Natural killer cell (primary cell): ENCODE measurements around the gene CAPN14. TPM values are rescaled to one million over a fixed set of nuclear protein-coding genes. Genes with fewer than 3 reads are reported as not detected.

Experiments
- ATAC-seq, 3 donors: fragments of 150-1000 bp in 2 of 3; fragments of 200-7000 bp in 1 of 3; cut with Tn5 transposase; 1 replicate in 1 of 3; 2 replicates in 2 of 3; pipeline ENCODE4 v1.10.0; 2021; ENCODE audit warnings: mild to moderate bottlenecking in 2 of 3, moderate library complexity in 2 of 3
- DNase-seq, 2 donors: peaks; one replicate each; pipeline versions ENCODE4 v3.0.0 to v3.0.0-alpha.2; 2013 to 2021; ENCODE audit warnings: mixed read lengths in 1 of 2
- H3K27ac ChIP-seq: one replicate; pipeline ENCODE4 v1.5.1; 2013; ENCODE audit warnings: mild to moderate bottlenecking, low read length
- H3K27me3 ChIP-seq: one replicate; pipeline ENCODE4 v1.6.1; 2013; ENCODE audit warnings: low read length; ENCODE audit not compliant: control insufficient read depth, insufficient read depth
- H3K36me3 ChIP-seq: one replicate; pipeline ENCODE4 v1.6.1; 2013; ENCODE audit warnings: low read length; ENCODE audit not compliant: control insufficient read depth, insufficient read depth
- H3K4me1 ChIP-seq: one replicate; pipeline ENCODE4 v1.6.1; 2013; ENCODE audit warnings: low read length; ENCODE audit not compliant: control insufficient read depth, insufficient read depth
- H3K4me3 ChIP-seq: one replicate; pipeline ENCODE4 v1.5.1; 2013; ENCODE audit warnings: low read length
- H3K9me3 ChIP-seq: one replicate; pipeline ENCODE4 v1.6.1; 2013; ENCODE audit warnings: low read length; ENCODE audit not compliant: control insufficient read depth, insufficient read depth
- H3K27ac Mint-ChIP-seq, 2 donors: one replicate each; pipeline ENCODE4 v1.8.0; 2022; ENCODE audit warnings: mild to moderate bottlenecking in 2 of 2, mixed read lengths in 2 of 2, moderate library complexity in 1 of 2
- H3K27me3 Mint-ChIP-seq, 2 donors: one replicate each; pipeline ENCODE4 v1.8.0; 2022; ENCODE audit warnings: low read depth in 2 of 2, mixed read lengths in 2 of 2
- H3K36me3 Mint-ChIP-seq: one replicate; pipeline ENCODE4 v1.8.0; 2022; ENCODE audit warnings: mixed read lengths
- H3K4me1 Mint-ChIP-seq, 2 donors: one replicate each; pipeline ENCODE4 v1.8.0; 2022; ENCODE audit warnings: mixed read lengths in 2 of 2
- H3K4me3 Mint-ChIP-seq: one replicate; pipeline ENCODE4 v1.8.0; 2022; ENCODE audit warnings: mild to moderate bottlenecking, moderate library complexity, mixed read lengths
- H3K9me3 Mint-ChIP-seq, 2 donors: one replicate each; pipeline ENCODE4 v1.8.0; 2022; ENCODE audit warnings: mixed read lengths in 2 of 2
- WGBS: methylation state at CpG from one replicate; pipeline ENCODE4 v1.1.7; 2013; ENCODE audit warnings: missing lambda C conversion rate; ENCODE audit not compliant: insufficient coverage; 5-methylcytosine and 5-hydroxymethylcytosine counted together
- intact Hi-C: fragments of 100-400 bp; cut with micrococcal nuclease; formaldehyde crosslinking; loops from one replicate; pipeline ENCODE4 v1.14.2; 2022
- total RNA-seq, 4 donors: library from RNA; stranded (reverse); fragments of 120-200 nt in 1 of 4; gene quantifications; one replicate each; pipeline versions ENCODE4 v1.2.3 to v1.2.4, GENCODE V29; 2013 to 2022
- TF ChIP-seq, protein P1 (sequence below): fragments of 200-600 bp; IDR thresholded peaks from one replicate; pipeline ENCODE4 v1.8.0; 2022; ENCODE audit warnings: antibody characterized with exemption

Gene CAPN14
- total RNA-seq, 3 donors from 2014 or later (not counting 1 experiment from before 2014, with no cell fraction given) = 0.33 to 0.43 TPM; not detected in 1

DNA sequence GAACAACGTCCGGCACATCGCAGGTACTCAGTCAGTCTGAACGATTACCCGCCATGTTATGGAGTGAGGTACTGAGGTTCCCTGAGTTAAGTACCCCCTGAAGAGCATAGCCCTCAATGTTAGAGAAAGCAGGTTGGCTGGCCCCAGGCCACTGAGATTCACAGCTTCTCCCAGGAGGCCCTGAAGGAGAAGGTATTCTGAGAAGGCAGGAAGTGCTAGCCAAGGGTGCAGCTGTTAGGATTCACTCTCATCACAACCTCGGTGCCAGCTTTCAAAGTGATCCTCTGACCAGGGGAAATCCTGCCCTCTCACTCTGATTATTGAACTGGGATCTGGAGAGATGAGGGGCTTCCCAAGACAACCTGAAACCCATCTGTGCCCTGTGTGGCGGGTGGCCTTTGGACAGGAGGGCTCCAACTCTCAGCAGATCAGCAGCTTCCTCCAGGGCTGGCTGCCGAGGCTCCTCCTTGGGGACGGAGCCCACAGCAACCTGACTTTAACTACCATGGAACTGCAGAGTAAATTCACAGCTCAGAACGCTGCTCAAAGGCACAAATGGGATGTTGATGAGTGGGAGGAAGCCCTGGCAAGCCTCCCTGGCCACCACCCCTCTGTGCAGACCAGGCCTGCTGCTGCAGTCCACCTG is 24.4 kb upstream of the CAPN14 start:
- H3K4me3 Mint-ChIP-seq = no peak overlapping the region
- intact Hi-C loops = no loop called here
- WGBS = 85% methylated on average over 8 of the region's 10 CpGs

DNA sequence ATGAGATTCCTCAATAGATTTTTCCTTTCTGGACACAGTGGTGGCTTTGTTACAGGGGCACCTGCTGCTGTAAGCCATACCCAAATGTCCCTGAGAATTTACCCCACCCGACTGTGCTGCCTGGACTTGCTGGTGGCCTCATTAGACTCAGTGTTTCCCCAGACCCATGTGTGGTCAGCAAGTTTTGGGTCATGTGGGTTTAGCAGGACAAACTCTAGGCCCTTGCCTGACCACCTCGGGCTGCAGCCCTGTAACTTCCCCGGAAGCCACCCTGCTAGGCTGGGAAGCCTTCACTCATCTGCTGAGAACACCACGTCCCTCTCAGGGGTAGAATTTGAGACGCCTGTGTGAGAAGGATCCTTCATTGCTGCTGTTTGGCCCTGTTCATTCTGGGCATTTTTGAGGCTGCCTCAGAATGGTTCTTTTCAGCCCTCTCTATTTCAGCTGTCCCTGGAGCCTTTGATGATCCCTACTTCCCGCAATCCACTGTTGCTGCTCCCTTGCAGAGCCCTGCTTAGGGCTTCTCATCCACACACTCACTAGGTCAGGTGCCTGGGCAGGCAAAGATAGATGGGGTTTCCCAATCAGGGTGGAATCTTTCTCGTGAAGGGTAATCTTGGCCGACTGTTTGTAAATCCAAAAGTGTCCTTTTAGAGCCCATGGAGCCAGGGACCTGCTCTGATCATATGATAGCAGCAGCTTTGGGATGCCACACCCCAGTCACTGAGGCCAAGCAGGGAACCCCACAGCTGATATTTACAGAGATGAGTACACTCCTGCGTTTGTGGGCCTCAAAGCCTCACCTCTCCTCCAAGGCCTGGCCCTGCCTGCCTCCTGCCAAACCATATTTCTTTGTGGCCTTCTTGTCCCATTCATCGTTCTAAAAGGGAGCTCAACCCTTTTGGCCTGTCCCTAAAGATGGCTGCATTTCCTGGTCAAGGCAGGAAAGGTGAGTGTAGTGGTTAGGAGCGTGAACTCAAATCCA is 23.4 kb upstream of the CAPN14 start:
- H3K36me3 Mint-ChIP-seq = no peaks in the 10 kb centered on the region
- H3K4me1 ChIP-seq = no peaks in the 10 kb centered on the region
- intact Hi-C loops = no loop called here
- no peaks in the 10 kb centered on the region for H3K27me3 Mint-ChIP-seq
- H3K27me3 ChIP-seq = no peaks in the 10 kb centered on the region
- WGBS = 83% methylated on average over 10 of the region's 11 CpGs
- DNase-seq (no peak), ATAC-seq (no peak)
- no peak overlapping the region for H3K27ac Mint-ChIP-seq
- no peaks in the 10 kb centered on the region for H3K9me3 Mint-ChIP-seq
- H3K4me3 Mint-ChIP-seq = no peak overlapping the region
- TF ChIP-seq, protein P1, sequence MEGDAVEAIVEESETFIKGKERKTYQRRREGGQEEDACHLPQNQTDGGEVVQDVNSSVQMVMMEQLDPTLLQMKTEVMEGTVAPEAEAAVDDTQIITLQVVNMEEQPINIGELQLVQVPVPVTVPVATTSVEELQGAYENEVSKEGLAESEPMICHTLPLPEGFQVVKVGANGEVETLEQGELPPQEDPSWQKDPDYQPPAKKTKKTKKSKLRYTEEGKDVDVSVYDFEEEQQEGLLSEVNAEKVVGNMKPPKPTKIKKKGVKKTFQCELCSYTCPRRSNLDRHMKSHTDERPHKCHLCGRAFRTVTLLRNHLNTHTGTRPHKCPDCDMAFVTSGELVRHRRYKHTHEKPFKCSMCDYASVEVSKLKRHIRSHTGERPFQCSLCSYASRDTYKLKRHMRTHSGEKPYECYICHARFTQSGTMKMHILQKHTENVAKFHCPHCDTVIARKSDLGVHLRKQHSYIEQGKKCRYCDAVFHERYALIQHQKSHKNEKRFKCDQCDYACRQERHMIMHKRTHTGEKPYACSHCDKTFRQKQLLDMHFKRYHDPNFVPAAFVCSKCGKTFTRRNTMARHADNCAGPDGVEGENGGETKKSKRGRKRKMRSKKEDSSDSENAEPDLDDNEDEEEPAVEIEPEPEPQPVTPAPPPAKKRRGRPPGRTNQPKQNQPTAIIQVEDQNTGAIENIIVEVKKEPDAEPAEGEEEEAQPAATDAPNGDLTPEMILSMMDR = no peak
- H3K4me3 ChIP-seq = no peak overlapping the region
- H3K9me3 ChIP-seq = no peaks in the 10 kb centered on the region
- peaks cover 9 to 15% of the 10 kb centered on the region in 2 donors for H3K4me1 Mint-ChIP-seq
- H3K36me3 ChIP-seq = no peaks in the 10 kb centered on the region
- no peak overlapping the region for H3K27ac ChIP-seq

More for the DNA sequence above, 24.4 kb upstream of the CAPN14 start:
- ATAC-seq (no peak), DNase-seq (no peak)
- H3K9me3 ChIP-seq = no peaks in the 10 kb centered on the region
- no peak overlapping the region for H3K4me3 ChIP-seq
- H3K27ac ChIP-seq = no peak overlapping the region
- no peaks in the 10 kb centered on the region for H3K36me3 Mint-ChIP-seq
- H3K36me3 ChIP-seq = no peaks in the 10 kb centered on the region
- no peaks in the 10 kb centered on the region for H3K27me3 ChIP-seq
- H3K27me3 Mint-ChIP-seq = no peaks in the 10 kb centered on the region
- no peak overlapping the region for H3K27ac Mint-ChIP-seq
- peaks cover 3 to 11% of the 10 kb centered on the region in 2 donors for H3K4me1 Mint-ChIP-seq
- no peaks in the 10 kb centered on the region for H3K4me1 ChIP-seq
- H3K9me3 Mint-ChIP-seq = no peaks in the 10 kb centered on the region
- TF ChIP-seq, protein P1 = no peak

DNA sequence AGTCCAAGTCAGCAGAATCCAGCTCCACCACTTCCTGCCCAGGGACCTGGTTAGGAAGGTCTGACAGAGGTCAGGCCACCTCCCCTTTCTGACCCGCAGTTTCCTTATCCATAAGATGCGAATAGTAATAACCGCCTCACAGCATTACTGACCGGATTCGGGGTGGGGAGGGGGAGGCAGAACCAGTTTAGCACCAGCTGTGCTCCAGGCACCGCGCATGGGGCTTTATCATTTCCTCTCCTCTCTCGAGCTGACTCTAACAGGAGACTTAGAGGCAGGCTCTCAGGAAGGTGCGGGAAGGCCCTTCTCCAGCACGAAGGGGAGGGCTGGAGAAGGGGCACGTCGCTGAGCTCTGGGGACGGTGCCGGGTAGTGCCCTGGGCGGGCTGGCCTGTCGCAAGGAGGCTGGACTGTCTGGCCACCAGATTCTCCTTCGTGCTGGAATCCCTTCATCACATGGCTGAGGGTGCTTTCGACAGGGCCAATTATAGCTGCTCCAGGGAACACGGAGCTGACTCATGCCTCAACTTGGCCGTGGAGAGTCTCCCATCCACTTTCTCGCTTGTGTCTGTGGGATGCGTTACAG is 22.4 kb upstream of the CAPN14 start:
- ATAC-seq = no peak
- no peak overlapping the region for H3K27ac Mint-ChIP-seq
- peaks cover 16 to 24% of the 10 kb centered on the region in 2 donors for H3K4me1 Mint-ChIP-seq
- Histone ChIP-seq H3K27ac (no peak overlapping the region), H3K4me3 (no peak overlapping the region), H3K36me3 (no peaks in the 10 kb centered on the region), H3K4me1 (peaks cover 5% of the 10 kb centered on the region), H3K27me3 (no peaks in the 10 kb centered on the region), H3K9me3 (no peaks in the 10 kb centered on the region)
- intact Hi-C loops = loop anchor here (10.0 kb wide), 1 partner anchor 95 kb away; no protein-coding TSS in a partner anchor
- H3K4me3 Mint-ChIP-seq = no peak overlapping the region
- TF ChIP-seq, protein P1 = no peak
- H3K36me3 Mint-ChIP-seq = no peaks in the 10 kb centered on the region
- 57% methylated on average over 22 of the region's 22 CpGs for WGBS
- no peak for DNase-seq
- H3K9me3 Mint-ChIP-seq = no peaks in the 10 kb centered on the region
- no peaks in the 10 kb centered on the region for H3K27me3 Mint-ChIP-seq
